HL-60/S4 treated with phorbol 12-myristate 13-acetate at 8.2 ng/mL for 4 days and 3 days (cell line): ENCODE results near the gene OPCML.

Source experiments
- in situ Hi-C: fragments of 300-500 bp; cut with MboI; formaldehyde crosslinking; loops from 2 replicates; pipeline ENCODE4 v1.15.0; 2022; ENCODE audit warnings: low sequenced_read_pairs

OPCML gene

GRCh38 chr11:133362916-133363315 lies 169.4 kb downstream of the OPCML start:
- in situ Hi-C loops: no loop called here

- in situ Hi-C loops: no loop called here
These were observed 170.1 kb downstream of the OPCML start for GRCh38 chr11:133362156-133362555.

- in situ Hi-C loops: no loop called here
These were observed 170.7 kb downstream of the OPCML start for GRCh38 chr11:133361689-133361994.

DNA sequence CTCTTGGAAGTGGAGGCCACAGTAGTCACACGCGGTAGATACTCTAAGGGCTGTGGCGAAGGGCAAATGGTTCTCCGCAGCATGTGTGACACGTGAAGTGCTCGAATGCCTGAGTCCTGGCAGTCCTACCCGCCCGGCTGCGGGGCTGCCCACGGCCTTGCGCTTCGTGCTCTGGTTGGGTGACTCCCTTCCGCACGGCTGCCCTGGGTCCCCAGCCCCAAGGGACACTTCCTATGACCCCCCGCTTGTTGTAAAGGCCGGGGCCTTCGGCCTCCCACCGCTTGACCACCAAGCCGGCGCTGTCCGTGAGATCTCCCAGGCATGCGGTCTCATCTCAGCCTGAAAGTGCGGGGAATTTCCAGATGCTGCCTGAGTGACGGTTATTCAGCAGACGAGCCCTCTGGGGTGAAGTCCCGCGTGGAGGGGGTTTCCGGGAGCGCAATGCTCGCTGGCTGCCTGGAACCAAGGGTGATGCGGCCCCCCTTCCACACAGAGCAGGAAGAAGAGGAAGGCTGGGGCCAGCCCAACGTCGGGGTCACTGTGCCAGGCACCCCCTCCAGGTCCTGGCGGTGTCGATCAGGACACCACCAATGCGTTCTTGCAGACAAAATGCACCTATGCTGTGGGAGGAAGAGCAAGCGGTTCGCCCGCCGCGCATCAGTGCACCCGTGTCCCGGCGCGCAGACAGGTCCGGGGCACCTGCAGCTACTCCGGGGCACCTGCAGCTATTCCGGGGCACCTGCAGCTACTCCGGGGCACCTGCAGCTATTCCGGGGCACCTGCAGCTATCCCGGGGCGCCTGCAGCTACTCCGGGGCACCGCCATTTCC lies 171.2 kb downstream of the OPCML start:
- in situ Hi-C loops: no loop called here

- in situ Hi-C loops: no loop called here
These were observed 177.2 kb downstream of the OPCML start for GRCh38 chr11:133355095-133355494.

DNA sequence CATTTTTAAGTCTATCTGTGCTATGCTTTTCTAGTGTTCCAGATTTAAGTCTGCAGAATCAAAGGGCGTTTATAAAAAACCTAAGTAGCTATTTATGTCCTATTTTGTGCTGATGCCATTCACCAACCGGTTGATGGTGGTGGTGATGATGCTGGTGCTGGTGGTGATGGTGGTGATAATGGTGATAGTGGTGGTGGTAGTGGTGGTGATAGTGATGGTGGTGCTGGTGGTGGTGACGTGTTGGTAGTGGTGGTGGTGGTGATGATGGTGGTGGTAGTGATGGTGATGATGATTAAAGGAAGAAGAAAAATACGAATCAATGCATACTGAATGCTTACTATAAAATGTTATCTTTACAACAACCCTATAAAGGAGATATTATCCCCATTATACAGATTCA lies 178.2 kb downstream of the OPCML start:
- in situ Hi-C loops: no loop called here

- in situ Hi-C loops: no loop called here
These were observed 182.3 kb downstream of the OPCML start for GRCh38 chr11:133350045-133350444.

- in situ Hi-C loops: no loop called here
These were observed 184.3 kb downstream of the OPCML start for GRCh38 chr11:133347988-133348387.

DNA sequence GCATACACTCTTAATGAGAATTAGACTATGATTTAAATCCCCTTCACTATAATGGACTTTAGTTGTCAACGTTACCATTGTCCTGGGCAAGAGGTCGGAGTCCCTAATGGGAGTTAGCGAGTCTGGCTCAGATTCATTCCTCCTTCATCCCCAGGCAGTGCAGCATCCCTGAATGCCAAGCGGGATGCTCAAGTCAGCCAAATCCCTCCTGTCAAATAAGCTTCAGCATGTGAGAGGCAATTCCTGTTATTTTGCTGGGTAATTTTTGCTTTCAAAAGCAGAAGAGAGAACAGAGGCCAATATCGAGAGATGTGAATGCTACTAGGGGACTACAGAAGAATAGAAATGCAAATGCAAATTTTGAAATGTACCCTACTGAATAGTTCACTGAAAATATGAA lies 186.2 kb downstream of the OPCML start:
- in situ Hi-C loops: no loop called here

DNA sequence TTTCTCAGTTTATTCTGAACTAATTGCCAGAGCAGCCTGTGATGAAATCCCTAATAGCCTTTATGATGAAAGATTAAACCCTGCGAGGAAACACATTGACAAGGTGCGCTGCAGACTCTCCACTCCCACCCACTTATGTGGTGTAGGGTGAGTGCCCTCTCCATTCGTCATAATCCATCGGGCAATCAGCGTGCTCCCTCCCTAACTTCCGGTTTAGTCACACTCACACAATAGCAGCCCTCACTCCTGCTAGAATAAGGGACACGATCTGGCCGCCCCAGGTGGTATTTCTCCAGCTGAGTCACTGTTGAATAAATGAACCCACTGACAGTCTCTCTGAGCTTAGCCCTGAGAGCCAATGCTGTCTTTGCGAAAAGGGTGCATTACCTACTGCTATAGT lies 188.3 kb downstream of the OPCML start:
- in situ Hi-C loops: no loop called here

DNA sequence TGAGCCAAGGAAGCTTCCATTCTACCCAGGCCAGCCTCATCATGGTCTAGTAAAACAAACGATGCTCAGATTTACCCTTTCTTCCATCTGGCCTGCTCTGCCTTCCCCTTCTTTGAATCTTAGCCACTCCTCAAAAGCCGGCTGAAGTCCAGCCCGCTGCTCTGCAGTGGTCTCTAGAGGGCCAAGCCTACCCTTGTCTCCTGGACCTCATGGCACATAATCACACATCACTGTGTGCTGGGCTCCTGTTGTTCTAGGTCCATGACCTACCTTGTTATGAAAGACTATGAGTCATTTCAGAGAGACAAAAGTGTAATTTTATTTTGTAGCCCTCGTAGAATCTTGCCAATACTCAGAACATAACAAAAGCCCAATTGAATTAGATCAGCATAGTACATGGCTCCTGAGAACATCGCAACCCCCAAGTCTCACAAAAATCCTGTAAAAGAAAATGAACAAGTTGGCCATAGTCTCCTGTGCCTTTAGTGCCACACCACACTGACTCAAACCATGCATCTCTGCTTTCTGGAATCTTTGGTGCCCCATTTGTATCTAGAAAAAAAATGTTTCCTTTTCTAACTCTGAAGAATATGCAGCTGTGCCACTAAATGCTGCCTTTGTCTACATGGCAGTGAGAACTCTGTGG lies 192.7 kb downstream of the OPCML start:
- in situ Hi-C loops: no loop called here

DNA sequence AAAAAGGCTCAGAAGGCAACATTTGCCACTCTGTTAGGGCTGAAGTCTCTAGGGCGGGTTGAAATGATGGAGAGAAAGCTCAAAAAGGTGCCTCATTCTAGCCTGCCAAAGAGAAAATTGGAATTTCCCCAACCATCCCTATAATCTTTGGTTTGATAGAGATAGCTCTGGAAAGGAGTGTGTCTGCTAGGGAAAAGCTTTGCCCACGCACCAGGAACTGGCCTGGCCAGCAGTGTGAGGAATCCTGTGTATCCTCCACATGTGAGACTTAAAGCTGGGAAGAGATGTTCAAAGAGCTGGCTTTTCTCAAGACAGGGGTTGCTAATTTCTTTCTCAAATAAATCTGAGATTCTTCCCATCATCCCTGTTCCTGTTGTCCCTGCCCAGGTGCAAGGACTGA lies 193.7 kb downstream of the OPCML start:
- in situ Hi-C loops: no loop called here

GRCh38 chr11:133337951-133338418 lies 194.3 kb downstream of the OPCML start:
- in situ Hi-C loops: no loop called here

DNA sequence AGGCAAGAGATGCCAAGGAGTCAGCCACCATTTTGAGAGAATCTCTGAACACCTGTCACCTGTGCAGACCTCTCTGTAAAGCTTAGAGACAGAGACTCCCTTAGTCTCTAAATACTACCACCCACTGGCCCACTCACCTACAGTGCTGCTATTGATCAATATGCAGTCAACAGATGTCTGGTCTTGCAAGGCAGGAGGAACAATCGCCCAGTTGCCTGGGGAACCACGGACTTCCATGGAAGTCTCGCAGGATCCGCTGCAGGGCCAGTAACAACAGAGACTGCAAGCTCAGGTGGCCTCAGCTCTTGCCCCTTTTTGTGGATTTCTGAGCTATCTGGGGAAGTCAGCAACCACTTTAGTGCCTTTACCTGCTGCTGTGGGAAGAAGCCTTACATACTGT lies 195.1 kb downstream of the OPCML start:
- in situ Hi-C loops: no loop called here

- in situ Hi-C loops: no loop called here
These were observed 201.3 kb downstream of the OPCML start for GRCh38 chr11:133331031-133331430.

DNA sequence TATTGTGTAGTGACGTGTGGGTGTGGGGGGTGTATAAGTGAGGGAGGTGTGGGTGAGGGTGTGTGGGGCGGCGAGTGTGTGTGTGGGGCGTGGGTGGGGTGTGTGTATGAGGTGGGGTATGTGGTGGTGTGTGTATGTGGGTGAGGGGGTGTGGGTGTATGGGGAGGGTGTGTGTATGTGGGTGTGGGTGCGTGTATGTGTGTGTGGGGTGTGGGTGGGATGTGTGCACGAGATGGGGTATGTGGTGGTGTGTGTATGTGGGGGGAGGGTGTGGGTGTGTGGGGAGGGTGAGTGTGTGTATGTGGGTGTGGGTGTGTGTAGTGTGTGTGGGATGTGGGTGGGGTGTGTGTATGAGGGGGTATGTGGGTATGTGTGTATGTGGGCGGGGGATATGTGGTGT lies 205.5 kb downstream of the OPCML start:
- in situ Hi-C loops: no loop called here

GRCh38 chr11:133326332-133326731 lies 206.0 kb downstream of the OPCML start:
- in situ Hi-C loops: no loop called here

GRCh38 chr11:133325711-133326110 lies 206.6 kb downstream of the OPCML start:
- in situ Hi-C loops: no loop called here

DNA sequence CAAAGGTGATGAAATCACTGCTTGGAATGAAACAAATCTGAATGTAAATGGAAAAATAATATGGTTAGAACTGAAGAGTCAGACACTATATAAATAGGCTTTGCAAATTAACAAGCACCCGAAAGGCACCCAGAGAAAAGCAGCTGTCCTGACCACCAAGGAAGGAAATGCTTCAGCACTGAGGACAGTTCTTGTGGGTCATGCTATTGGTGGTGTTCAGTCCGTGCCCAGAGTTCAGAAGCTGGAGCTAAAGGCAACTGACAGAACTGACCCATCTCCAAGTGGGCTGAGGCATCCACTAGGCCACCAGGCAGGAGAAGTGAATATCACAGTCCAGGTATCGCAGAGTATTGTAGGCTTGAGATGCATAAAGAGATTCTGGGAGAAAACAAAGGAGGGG lies 208.9 kb downstream of the OPCML start:
- in situ Hi-C loops: no loop called here

DNA sequence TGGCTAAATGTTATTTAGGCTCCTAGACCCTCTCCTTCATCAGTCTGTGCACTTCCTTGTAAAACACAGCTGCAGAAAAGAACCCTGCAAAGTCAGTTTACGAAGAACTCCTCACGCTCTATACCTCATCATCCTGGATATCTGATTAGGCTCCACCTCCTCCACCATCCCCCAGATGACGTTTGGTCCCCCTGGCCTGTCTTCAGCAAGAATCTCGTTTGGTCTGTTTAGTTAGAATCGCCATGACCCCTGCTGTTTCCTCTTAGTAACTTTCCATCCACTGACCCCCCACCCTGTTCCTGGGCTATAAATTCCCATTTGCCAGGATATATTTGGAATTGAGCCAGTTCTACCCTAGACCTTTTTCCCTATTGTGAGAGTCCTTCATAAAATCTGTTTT lies 214.1 kb downstream of the OPCML start:
- in situ Hi-C loops: no loop called here

GRCh38 chr11:133311230-133311629 lies 221.1 kb downstream of the OPCML start:
- in situ Hi-C loops: no loop called here

DNA sequence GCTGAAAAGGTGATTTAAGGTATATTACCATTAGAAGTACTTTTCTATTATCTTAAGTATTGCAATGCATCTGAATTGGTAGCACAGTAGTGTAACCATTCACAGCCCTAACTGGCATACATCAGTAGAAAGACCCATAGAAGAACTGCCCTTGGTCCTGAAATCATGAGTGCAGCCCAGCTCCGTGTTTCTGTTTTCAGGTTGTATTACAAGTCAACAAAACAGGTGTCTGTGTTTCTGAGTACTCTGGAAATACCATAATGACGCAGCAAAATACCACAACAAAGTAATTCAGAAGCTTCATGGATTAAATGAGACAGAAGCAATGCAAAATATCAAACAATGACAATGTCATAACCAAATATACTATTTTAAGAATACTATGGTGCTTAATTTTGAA lies 226.3 kb downstream of the OPCML start:
- in situ Hi-C loops: no loop called here
